ENCODE results near the gene ACAN.

The ACAN gene

DNA sequence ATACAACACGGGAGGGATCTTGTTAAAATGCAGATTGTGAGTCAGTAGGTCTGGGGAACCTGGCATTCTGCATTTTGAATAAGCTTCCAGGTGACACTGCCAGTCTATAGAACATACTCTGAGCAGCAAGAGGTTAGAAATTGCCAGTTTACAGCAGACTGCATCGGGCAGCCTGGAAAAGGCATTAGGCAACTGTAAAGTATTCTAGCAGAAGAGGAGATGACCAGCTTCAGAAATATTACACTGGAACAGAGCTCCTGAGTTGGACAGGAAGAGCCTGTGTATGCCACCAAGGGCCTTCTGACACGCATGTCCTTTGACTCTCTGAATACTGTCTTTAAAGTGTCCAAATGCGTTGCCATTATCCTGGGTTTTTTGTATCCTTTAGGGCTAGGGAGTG, 2.5 kb upstream of the ACAN start:
- DNase-seq (ENCODE audit: low read depth in 2 of 3, low spot score in 1 of 3), result no peak

DNA sequence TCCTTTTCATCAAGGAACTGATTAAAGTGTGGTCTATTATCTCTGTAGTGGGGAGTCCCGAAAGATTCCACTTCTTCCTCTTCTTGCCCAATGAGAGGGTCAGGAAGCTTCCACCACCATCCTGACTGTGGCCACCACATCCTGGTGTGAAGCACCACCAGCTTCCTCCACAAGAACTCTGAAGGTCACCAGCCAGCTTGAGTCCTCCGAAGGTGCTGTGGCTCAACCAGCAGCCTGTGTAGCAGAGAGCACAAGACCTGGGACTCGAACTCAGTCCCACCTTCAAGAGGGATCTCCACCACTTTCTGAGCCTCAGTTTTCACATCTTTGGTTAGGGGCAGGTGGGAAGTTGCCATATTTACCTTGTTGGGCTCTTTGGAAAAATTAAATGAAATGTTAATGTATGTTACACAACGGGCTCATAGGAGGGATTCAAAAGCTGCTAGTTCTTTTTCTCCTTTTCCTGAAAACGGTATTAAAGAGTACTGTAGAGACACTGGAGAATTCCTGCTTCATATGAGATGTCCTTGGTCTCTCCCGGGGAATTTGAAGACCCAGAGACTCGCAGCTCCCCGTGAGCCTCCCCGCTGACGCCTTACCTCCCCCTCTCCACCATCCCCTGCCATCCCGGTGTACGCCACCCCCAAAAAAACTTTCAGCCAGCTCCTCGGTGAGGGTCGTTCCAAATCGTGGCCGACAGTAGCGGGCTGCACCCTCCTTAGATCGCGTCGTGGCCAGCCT, 816 bp upstream of the ACAN start:
- no peak for DNase-seq (ENCODE audit: low read depth in 2 of 3, low spot score in 1 of 3)

DNA sequence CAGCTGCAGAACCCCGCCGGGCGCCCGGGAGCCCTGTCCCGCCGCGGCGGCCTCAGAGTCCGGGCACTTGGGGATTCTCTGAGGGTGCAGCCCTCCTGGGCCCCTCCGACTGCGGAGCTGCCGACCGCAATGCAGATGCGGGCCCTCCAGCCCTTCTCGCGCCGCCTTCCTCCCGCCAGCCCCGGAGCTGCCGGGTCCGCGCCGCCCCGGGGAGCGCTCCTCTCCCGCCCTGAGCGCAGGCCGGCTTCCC, 320 bp upstream of the ACAN start:
- DNase-seq (ENCODE audit: low read depth in 2 of 3, low spot score in 1 of 3), result no peak

DNA sequence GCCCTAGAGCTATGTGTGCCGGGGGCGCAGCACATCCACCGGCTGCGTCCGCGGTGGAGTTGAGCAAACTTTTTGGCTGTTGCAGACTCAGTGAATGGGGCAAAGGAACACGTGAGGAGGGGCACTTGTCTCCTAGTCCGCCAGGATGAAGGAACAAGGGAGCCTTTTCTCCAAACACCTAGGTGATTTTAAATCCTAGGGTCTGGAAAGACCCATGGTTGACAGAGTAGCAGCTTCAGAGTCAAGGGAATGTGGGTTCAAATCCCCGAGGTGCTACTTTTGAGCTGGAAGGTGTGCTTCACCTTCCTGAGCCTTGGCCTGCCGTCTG, 648 bp downstream of the ACAN start:
- DNase-seq (ENCODE audit: low read depth in 2 of 3, low spot score in 1 of 3), result no peak

DNA sequence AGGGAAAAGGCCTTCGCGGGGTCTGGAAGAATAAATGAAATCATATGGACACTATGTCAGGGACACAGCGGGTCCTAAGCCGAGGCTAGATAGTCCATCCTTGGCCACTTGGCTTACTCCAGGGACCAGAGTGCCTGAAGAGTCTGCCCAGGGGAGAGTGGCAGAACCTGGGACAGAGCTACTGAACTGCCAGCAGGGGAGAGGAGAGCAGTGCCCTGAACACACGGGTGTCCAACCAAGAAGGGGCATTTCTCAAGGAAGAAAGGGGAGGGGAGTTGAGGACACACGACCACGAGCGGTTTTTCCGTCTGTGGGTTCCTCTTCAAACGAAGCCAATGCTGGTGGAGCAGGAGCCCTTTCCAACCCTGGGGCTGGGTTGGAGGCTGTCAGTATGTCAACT, 1.0 kb downstream of the ACAN start:
- DNase-seq (ENCODE audit: low read depth in 2 of 3, low spot score in 1 of 3), result no peak

DNA sequence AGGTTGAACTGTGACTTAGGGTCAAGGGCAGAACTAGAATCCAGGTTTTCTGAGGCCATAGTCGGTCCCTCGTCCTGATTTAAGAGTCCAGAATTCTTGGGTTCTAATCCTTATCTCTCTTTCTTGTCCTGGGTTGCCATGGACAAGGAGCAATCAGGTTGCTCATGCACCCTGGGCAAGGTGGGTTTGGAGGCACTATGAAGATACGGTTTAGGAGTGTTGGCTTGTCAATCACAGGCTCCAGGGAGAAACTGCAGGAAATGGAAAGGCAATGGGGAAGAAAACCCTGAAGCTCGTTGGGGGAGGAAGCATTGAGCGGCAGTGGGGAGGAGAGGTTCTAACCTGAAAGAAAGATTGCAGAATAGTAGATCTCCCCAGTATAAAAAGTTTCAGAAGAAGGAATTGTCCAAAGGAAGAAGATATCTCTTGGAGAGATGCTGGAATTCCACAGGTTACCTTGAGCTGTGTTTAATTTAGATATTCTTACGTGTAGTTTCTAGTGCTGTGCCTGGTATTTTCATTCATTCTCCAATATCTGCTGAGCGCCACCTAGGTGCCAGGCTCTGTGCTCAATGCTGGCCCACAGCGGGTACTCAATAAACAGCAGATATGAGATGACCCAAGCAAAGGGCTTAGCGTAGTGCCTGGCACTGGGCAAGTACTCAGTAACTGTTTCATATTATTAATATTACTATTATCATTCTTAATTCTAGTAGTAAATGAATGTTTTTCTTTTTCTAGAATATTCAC, 2.0 kb downstream of the ACAN start:
- DNase-seq (ENCODE audit: low read depth in 2 of 3, low spot score in 1 of 3), result no peak

DNA sequence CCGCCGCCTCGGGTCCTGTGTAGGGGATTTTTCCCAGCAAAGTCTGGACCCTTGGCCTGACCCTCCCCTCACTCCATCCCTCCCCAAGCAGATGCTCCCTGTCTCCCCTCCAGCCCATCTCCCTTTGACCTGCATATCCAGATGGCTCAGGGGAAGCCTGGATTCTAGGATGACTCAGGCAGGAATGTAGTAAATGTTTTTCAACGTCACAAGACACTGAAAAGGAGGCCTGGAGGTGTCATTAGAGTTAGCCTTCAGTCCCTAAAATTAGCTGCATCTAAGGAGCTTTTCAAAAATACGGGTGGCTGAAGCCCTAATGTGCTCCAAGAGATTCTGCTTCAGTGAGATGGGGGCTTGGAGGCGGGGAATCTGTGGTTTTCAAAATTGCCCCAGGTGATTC, 7.2 kb downstream of the ACAN start:
- no peak for DNase-seq (ENCODE audit: low read depth in 2 of 3, low spot score in 1 of 3)

DNA sequence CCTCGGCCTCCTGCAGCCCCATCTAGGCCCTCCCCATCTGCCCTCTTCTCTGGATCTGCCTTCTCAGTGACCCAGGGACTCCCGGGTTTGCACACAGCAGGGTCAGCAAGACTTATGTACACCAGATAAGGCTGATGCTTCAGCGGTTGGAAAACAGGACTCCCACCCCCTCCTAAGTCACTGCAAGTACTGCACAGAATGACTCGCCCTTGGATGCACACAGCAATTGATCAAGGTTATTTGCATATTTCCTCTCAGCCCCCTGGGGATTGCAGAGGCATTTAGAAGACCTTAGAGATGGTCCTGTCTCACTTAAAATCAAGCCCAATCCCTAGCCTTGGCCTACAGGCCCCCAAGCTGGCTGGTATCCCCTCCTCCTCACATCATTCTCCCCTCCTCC, 8.9 kb downstream of the ACAN start:
- no peak for DNase-seq (ENCODE audit: low read depth in 2 of 3, low spot score in 1 of 3)

DNA sequence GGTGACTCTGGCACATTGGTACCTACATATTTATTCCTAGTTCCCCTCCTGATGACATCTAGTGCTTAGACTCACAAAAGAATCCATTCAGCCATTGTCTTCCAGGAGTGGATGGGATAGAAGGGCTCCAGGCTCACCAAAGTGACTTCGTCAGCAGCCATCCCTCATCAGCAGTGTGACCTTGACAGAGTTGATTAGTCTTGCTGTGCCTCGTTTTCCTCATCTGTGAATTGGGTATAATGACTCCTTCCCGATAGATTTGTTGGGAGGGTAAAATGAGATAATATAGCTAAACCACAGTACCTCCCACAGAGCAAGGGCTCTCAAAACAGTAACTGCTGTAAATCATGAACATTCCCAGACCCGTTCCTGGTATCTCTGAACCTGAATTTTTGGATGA, 10.7 kb downstream of the ACAN start:
- DNase-seq (ENCODE audit: low read depth in 2 of 3, low spot score in 1 of 3), result no peak

DNA sequence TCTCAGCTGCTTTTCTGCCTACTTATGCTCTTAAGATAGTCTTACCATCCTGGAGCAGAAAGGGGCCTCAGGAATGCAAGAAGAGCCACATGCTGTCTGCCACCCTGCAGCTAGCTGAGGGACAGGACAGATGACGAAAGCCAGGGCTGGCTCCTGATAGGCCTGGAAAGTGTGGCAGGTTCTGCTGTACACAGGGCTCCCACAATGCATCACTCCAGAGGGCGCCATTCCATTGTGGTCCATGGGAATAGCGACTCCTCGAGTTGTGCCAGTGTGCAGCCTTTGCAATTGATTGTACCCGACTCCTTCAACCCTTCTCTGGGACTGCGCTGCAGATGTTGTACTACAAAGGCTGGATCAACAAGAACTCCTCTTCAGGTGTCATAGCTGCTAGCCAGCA, 11.2 kb downstream of the ACAN start:
- no peak for DNase-seq (ENCODE audit: low read depth in 2 of 3, low spot score in 1 of 3)

DNA sequence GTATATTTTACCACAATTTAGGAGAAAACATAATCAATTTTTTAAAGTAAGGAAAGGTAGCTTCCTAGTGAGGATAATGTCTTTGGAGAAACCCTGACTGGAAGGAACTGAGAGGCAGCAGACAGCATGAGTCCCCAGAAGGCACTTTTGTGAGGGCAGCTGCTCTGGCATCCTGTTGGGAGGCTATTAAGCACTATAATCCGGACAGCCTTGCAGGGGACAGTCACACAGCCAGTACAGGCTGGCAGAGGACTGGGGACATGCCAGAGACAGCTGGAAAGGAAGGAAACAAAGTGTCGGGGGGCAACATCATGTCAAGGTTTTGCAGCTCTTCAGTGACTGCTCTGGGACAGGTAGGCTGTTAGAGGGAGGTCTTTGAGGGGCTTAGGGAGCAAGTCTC, 15.7 kb downstream of the ACAN start:
- no peak for DNase-seq (ENCODE audit: low read depth in 2 of 3, low spot score in 1 of 3)

DNA sequence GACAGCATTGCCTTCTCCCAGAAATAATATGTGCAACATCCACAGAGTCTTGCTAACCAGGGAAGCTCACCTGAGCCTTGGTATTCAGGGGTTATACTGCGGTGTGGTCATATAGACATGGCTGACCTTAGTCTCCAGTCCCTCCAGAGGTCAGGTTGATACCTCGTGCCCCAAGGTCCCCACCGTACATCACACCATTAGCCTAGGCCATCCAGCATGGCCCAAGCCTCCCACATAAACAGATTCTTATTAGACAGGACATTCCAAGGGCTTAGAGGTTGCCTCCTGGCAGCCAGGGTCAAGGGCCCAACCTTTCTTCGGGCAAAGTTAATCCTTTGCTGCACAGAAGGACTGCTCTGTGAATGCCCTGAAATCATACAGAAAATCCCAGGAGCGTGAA, 18.8 kb downstream of the ACAN start:
- DNase-seq (ENCODE audit: low read depth in 2 of 3, low spot score in 1 of 3), result no peak

DNA sequence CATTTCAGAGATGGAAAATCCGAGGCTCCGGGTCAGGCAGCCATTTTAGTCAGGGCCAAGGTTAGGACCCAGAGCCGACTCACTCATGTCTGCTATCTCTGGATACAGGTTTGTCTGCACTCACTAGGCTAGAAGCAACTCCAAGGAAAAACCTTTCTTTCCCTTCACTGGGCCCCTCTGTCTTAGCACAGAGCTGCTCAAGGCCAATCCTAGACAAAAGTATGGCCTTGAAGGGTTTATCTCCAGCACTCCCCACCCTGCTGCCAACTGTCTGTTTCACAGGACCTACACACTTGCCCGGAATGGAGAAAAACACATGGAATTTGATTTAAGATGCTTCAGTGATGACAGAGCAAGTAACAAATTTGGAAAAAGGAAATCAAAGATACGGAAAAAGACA, 25.6 kb downstream of the ACAN start:
- DNase-seq (ENCODE audit: low read depth in 2 of 3, low spot score in 1 of 3), result no peak

DNA sequence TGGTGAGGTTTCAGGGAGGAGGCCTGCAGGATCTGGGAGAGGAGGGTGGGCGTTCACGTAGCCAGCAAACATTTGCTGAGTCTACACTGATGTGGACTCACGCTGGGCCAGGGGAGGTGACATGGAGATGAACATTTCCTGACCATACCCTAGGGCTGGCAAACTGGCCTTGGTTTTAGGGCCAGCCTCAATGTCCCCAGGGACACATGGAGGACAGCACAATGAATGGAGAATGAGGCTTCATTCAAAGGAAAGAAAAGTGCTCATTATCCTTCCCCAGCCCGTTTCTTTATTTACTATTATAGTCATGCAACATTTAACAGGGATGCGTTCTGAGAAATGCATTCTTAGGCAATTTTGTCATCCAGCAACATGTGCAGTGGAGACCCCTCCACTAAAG, 26.8 kb downstream of the ACAN start:
- no peak for DNase-seq (ENCODE audit: low read depth in 2 of 3, low spot score in 1 of 3)

DNA sequence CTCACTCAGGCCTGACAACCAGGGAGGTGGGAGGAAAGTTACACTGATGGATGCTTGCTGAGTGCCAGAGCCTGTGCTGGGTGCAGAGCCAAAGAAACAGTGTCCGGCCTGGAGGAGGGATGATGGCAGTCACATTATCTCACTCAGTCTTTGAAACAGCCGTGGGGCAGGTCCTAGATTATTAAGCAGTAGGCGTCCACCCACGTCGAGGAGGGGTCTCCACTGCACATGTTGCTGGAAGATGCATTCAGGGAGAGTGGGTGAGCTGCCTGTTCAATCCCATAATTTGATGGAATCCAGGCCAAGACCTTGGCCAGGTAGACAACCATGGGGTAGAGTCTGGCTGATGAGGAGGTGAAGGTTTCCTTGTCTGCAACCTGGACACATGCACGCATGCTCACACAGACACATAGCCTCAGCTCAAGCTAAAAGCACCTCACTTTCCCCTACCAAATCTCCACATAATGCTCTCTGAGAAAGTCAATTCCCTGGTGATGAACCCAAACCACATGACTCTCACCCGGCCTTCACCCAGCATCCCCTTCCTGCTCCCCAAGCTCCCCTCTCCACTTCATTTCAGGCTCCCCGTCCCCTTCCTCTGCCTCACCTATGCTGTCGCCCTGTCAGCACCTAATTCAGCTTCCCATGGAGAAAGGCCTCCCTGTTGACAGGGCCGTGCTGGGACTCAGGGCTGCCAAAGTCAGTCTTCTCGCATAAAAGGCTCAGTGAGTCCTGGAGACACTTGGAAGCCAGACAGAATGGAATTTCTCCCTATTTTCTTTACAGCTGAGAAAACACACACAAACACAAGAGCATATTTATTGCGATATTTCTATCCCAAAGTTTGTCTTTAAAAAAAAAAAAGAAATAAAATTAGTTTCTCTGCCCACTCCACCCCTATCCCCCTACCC, 29.8 kb downstream of the ACAN start:
- no peak for DNase-seq (ENCODE audit: low read depth in 2 of 3, low spot score in 1 of 3)

DNA sequence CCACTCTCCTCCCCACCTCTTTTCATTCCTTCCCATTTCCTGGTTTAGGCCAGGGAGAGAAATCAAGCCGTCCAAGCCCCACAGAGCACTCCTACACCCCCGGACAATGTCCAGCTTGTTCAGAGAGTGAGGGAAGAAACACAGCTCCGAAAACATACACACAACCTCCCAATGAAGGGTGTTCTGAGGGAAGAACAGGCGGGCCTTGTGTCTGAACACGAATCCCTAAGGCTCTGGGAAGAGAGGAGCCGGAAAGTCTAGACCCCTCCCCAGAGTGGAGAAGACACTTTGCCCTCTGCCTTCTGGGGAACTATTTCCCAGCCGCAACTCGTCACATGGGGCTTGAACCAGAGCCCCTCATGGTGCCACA, 30.5 kb downstream of the ACAN start:
- no peak for DNase-seq (ENCODE audit: low read depth in 2 of 3, low spot score in 1 of 3)

DNA sequence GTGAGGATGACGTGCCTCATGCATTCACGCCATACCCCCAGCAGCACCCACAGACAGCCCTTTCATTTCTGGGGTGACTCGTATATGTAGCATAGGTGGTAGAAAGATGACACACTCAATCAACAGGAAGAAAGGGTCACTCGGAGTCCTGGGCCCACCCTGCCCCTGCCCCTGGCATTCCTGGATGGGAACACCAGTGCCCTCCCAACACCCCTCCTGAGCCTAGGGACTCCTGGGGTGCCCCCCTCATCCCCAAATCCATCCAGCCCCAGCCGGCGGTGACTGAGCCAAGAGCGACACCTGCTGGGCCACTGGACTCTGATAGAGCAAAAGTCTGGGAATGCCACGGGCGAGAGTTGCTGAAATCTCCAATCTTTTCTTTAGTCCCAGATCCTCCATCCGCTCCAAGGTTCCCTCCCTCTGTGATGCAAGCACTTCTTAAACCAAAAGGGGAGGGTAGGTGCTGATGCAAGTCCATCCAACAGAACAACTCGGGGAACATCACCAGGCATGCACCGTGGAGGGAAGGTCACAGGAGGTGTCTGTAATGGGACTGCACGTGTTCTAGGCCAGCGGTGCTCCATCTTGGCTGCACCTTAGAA, 31.1 kb downstream of the ACAN start:
- DNase-seq (ENCODE audit: low read depth in 2 of 3, low spot score in 1 of 3), result no peak

DNA sequence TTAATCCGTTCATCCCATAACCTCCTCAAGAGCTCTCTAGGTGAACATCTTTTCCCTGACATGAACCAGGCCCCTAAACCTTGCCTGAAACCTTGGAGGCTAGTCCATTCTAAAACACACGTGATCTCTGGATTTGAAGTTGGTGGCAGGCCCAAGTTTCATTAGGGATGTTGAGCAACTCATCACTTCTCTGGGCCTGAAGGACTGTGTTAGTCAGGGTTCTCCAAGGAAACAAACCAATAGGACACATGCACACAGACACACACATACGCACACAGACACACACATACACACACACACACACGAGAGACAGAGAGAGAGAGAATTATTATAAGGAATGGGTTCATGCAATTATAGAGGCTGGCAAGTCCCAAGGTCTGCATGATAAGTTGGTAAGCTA, 31.9 kb downstream of the ACAN start:
- DNase-seq (ENCODE audit: low read depth in 2 of 3, low spot score in 1 of 3), result no peak

DNA sequence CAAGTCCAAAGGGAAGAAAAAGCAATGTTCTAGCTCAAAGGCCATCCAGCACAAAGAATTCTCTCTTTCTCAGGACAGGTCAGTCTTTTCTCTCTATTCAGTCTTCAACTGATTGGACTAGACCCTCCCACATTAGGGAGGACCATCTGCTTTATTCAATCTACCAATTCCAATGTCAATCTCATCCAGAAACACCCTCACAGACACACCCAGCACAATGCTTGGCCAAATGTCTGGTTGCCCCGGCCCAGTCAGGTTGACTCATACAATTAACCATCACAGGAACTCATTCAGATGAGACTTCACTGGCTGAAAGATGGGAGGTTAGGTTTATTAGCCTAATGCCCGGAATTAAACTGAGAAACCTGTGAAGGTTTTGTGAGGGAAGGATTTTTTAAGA, 32.4 kb downstream of the ACAN start:
- no peak for DNase-seq (ENCODE audit: low read depth in 2 of 3, low spot score in 1 of 3)

DNA sequence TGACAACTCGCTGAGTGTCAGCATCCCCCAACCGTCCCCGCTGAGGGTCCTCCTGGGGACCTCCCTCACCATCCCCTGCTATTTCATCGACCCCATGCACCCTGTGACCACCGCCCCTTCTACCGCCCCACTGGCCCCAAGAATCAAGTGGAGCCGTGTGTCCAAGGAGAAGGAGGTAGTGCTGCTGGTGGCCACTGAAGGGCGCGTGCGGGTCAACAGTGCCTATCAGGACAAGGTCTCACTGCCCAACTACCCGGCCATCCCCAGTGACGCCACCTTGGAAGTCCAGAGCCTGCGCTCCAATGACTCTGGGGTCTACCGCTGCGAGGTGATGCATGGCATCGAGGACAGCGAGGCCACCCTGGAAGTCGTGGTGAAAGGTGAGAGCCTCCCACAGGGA, 35.4 kb downstream of the ACAN start:
- DNase-seq (ENCODE audit: low read depth in 2 of 3, low spot score in 1 of 3), result no peak

DNA sequence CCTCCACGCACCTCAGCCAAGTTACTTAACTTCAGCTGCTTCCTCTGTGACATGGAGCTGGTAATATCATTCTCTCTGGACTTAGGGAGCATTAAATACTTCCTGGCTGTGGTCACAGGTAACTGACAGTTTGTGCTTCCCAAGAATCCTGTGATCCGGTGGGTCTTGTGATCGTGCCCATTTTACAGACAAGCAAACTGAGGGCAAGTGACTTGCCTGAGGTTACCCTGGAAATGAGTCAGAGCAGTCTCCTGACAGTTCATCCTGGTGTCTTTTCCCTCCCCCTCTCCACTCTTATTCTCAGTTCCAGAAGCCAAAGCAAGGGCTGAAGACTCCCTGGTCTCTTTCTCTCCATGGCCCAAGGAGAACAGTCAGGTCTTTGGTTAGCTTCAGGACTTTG, 35.9 kb downstream of the ACAN start:
- DNase-seq (ENCODE audit: low read depth in 2 of 3, low spot score in 1 of 3), result no peak

DNA sequence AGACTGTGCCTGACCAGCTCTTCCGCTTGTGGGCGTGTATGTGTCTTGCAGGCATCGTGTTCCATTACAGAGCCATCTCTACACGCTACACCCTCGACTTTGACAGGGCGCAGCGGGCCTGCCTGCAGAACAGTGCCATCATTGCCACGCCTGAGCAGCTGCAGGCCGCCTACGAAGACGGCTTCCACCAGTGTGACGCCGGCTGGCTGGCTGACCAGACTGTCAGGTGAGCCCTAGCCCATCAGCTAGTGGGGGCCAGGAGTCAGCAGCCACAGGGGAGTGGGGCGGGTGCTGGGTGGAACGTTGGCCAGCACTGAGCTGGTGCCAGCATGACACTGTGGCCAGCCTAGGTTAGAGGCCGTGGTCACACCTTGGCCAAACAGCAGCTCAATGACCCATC, 36.7 kb downstream of the ACAN start:
- no peak for DNase-seq (ENCODE audit: low read depth in 2 of 3, low spot score in 1 of 3)
